HCT116 (cell line): ENCODE measurements around the gene NOX3.

Source experiments
- EZH2 ChIP-seq: fragments of 200-600 bp; sonication (generic); IDR thresholded peaks from 2 replicates; pipeline ENCODE4 v1.6.1; 2017; ENCODE audit warnings: antibody characterized with exemption, mixed run types
- EZH2phosphoT487 ChIP-seq: fragments of 200-600 bp; IDR thresholded peaks from 2 replicates; pipeline ENCODE4 v1.6.1; 2018; ENCODE audit warnings: antibody characterized with exemption, borderline replicate concordance
- POLR2A ChIP-seq: IDR thresholded peaks from 2 replicates; pipeline ENCODE4 v1.7.0; 2011; ENCODE audit warnings: borderline replicate concordance; ENCODE audit not compliant: insufficient read depth, insufficient read length; ENCODE audit errors: extremely low read depth
- RAD21 ChIP-seq: IDR thresholded peaks from 2 replicates; pipeline ENCODE4 v1.6.1; 2012; ENCODE audit warnings: low read depth, mild to moderate bottlenecking
- YY1 ChIP-seq: IDR thresholded peaks from 2 replicates; pipeline ENCODE4 v1.6.1; 2011; ENCODE audit warnings: low read length, low read depth, moderate library complexity, mild to moderate bottlenecking; ENCODE audit not compliant: insufficient replicate concordance; ENCODE audit errors: extremely low read depth
- TF ChIP-seq, protein P1 (sequence below), 3 experiments: fragments of 200-600 bp in 1 of 3; sonication (generic) in 1 of 3; IDR thresholded peaks in 2 of 3; conservative IDR thresholded peaks in 1 of 3; 2 replicates each; pipeline ENCODE4 v1.5.1; 2012 to 2017; ENCODE audit warnings: low read depth in 2 of 3, low read length in 2 of 3, antibody characterized with exemption in 1 of 3, borderline replicate concordance in 1 of 3, control low read depth in 1 of 3, mild to moderate bottlenecking in 1 of 3, mixed read lengths in 1 of 3, mixed run types in 1 of 3, moderate library complexity in 1 of 3; ENCODE audit not compliant: insufficient read depth in 1 of 3

DNA sequence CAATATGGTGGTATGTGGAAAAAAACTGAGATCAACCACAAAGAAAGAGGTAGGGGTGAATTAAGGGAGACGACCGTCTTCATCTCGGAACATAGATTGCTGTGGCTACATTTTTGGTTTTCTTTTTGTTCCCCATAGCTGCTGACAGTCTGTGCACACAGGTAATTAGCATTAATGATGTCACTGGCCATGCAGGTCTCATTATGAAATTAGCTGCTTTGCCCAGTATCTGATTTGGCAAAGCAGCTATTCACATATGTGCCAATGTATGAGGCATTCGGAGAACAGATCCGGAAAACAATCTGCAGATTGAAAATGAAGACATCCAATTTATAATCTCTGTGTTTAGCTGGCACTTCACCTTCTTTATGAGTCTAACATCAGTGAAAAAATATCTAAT, 13.1 kb downstream of the NOX3 start:
- TF ChIP-seq RAD21 (no peak), EZH2 (no peak), POLR2A (no peak), YY1 (no peak), EZH2phosphoT487 (no peak)
- TF ChIP-seq, protein P1, sequence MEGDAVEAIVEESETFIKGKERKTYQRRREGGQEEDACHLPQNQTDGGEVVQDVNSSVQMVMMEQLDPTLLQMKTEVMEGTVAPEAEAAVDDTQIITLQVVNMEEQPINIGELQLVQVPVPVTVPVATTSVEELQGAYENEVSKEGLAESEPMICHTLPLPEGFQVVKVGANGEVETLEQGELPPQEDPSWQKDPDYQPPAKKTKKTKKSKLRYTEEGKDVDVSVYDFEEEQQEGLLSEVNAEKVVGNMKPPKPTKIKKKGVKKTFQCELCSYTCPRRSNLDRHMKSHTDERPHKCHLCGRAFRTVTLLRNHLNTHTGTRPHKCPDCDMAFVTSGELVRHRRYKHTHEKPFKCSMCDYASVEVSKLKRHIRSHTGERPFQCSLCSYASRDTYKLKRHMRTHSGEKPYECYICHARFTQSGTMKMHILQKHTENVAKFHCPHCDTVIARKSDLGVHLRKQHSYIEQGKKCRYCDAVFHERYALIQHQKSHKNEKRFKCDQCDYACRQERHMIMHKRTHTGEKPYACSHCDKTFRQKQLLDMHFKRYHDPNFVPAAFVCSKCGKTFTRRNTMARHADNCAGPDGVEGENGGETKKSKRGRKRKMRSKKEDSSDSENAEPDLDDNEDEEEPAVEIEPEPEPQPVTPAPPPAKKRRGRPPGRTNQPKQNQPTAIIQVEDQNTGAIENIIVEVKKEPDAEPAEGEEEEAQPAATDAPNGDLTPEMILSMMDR (IDR thresholded peaks at IDR 0.05 in 2 of 3, conservative IDR thresholded peaks at IDR 0.05 in 1 of 3; ENCODE audit: borderline replicate concordance in 1 of 3, insufficient read depth in 1 of 3, low read depth in 2 of 3, low read length in 2 of 3): no peak
